Breast epithelium (tissue), 3 donors: ENCODE results near the gene RNASET2.

Source experiments
- CTCF ChIP-seq, 3 donors: fragments of 450-650 bp; IDR thresholded peaks; one replicate each; pipeline ENCODE4 v1.5.1; 2016 to 2017; ENCODE audit warnings: antibody characterized with exemption in 3 of 3, mild to moderate bottlenecking in 3 of 3, moderate library complexity in 3 of 3
- POLR2A ChIP-seq: fragments of 450-650 bp; IDR thresholded peaks from one replicate; pipeline ENCODE4 v1.6.1; 2016; ENCODE audit warnings: antibody characterized with exemption, mild to moderate bottlenecking, moderate library complexity
- POLR2AphosphoS5 ChIP-seq, 3 donors: sonication (generic); formaldehyde crosslinking; IDR thresholded peaks; one replicate each; pipeline ENCODE4 v1.6.1; 2017; ENCODE audit warnings: antibody characterized with exemption in 3 of 3

- no peak for TF ChIP-seq CTCF (IDR thresholded peaks at IDR 0.05)
- TF ChIP-seq POLR2A, result no peak
- no peak for TF ChIP-seq POLR2AphosphoS5 (IDR thresholded peaks at IDR 0.05)
These were observed 14.9 kb upstream of the RNASET2 start for GRCh38 chr6:166971271-166971670.
